ENCODE results near the gene SKAP1. TPM values are rescaled to one million over a fixed set of nuclear protein-coding genes. Genes with fewer than 3 reads are reported as not detected.
"Not testable (repeated sequence)": the region's sequence is repeated elsewhere in the genome, so short reads cannot be mapped to it uniquely, and the experiment has no call there.

The SKAP1 gene
- total and polyA plus RNA-seq, 9 donors = 0.30 to 6.0 (median 2.4) TPM; not detected in 1

GRCh38 chr17:48207776-48208544 is 222.1 kb downstream of the SKAP1 start:
- Histone ChIP-seq H3K4me1 (ENCODE audit: insufficient read depth) (no peaks in the 10 kb centered on the region), H3K36me3 (no peaks in the 10 kb centered on the region), H3K9me3 (no peaks in the 10 kb centered on the region), H3K27me3 (no peaks in the 10 kb centered on the region), H3K4me3 (no peak overlapping the region), H3K27ac (no peak overlapping the region)
- 13 to 15% (median 14%) methylated on average over 7 of the region's 7 CpGs for WGBS, 3 donors
- intact Hi-C loops (cut with DNase I) = no loop called here
- DNase-seq = no peak
- TF ChIP-seq, protein P1, sequence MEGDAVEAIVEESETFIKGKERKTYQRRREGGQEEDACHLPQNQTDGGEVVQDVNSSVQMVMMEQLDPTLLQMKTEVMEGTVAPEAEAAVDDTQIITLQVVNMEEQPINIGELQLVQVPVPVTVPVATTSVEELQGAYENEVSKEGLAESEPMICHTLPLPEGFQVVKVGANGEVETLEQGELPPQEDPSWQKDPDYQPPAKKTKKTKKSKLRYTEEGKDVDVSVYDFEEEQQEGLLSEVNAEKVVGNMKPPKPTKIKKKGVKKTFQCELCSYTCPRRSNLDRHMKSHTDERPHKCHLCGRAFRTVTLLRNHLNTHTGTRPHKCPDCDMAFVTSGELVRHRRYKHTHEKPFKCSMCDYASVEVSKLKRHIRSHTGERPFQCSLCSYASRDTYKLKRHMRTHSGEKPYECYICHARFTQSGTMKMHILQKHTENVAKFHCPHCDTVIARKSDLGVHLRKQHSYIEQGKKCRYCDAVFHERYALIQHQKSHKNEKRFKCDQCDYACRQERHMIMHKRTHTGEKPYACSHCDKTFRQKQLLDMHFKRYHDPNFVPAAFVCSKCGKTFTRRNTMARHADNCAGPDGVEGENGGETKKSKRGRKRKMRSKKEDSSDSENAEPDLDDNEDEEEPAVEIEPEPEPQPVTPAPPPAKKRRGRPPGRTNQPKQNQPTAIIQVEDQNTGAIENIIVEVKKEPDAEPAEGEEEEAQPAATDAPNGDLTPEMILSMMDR (IDR thresholded peaks at IDR 0.05) = no peak

- H3K36me3 ChIP-seq; H3K27ac ChIP-seq; H3K4me1 ChIP-seq (ENCODE audit: insufficient read depth); DNase-seq; H3K9me3 ChIP-seq; H3K4me3 ChIP-seq; intact Hi-C loops (cut with DNase I); H3K27me3 ChIP-seq: not testable (repeated sequence)
- WGBS, 3 donors = 69 to 80% (median 78%) methylated on average over 4 of the region's 4 CpGs
Measured at GRCh38 chr17:48207036-48207435, 223.0 kb downstream of the SKAP1 start.

GRCh38 chr17:48202959-48203358 is 227.1 kb downstream of the SKAP1 start:
- no peaks in the 10 kb centered on the region for H3K4me1 ChIP-seq (ENCODE audit: insufficient read depth)
- intact Hi-C loops (cut with DNase I) = no loop called here
- WGBS, 3 donors = 26 to 48% (median 41%) methylated on average over 2 of the region's 2 CpGs
- no peak for DNase-seq
- H3K9me3 ChIP-seq = no peaks in the 10 kb centered on the region
- no peak overlapping the region for H3K4me3 ChIP-seq
- no peak for TF ChIP-seq POLR2A (IDR thresholded peaks at IDR 0.05)
- TF ChIP-seq, protein P1 (IDR thresholded peaks at IDR 0.05) = no peak
- TF ChIP-seq EP300 (IDR thresholded peaks at IDR 0.05) = no peak
- no peaks in the 10 kb centered on the region for H3K36me3 ChIP-seq
- no peak overlapping the region for H3K27ac ChIP-seq
- H3K27me3 ChIP-seq = no peaks in the 10 kb centered on the region

GRCh38 chr17:48198950-48199541 is 231.0 kb downstream of the SKAP1 start:
- no peak for DNase-seq
- no peaks in the 10 kb centered on the region for H3K27me3 ChIP-seq
- H3K4me3 ChIP-seq = no peak overlapping the region
- H3K4me1 ChIP-seq (ENCODE audit: insufficient read depth) = no peaks in the 10 kb centered on the region
- TF ChIP-seq EP300 (IDR thresholded peaks at IDR 0.05) = no peak
- no peak for TF ChIP-seq POLR2A (IDR thresholded peaks at IDR 0.05)
- TF ChIP-seq, protein P1 (IDR thresholded peaks at IDR 0.05) = no peak
- WGBS, 3 donors = 57 to 61% (median 58%) methylated on average over 6 of the region's 6 CpGs
- H3K36me3 ChIP-seq = no peaks in the 10 kb centered on the region
- intact Hi-C loops (cut with DNase I) = no loop called here
- H3K27ac ChIP-seq = no peak overlapping the region
- no peaks in the 10 kb centered on the region for H3K9me3 ChIP-seq

GRCh38 chr17:48195910-48196309 is 234.1 kb downstream of the SKAP1 start:
- intact Hi-C loops (cut with DNase I) = no loop called here
- no peaks in the 10 kb centered on the region for H3K36me3 ChIP-seq
- DNase-seq = no peak
- H3K4me3 ChIP-seq = no peak overlapping the region
- TF ChIP-seq EP300 (IDR thresholded peaks at IDR 0.05) (no peak), POLR2A (IDR thresholded peaks at IDR 0.05) (no peak)
- TF ChIP-seq, protein P1 (IDR thresholded peaks at IDR 0.05) = no peak
- H3K27ac ChIP-seq = no peak overlapping the region
- H3K27me3 ChIP-seq = no peaks in the 10 kb centered on the region
- H3K9me3 ChIP-seq = no peaks in the 10 kb centered on the region
- H3K4me1 ChIP-seq (ENCODE audit: insufficient read depth) = no peaks in the 10 kb centered on the region

Data from ovary (tissue), 9 donors.